Adrenal gland (tissue), 5 donors: ENCODE results near the gene GOLGB1.

Experiments
- CTCF ChIP-seq, 6 experiments: fragments of 450-650 bp in 4 of 6; fragments of 200-600 bp in 2 of 6; sonication (generic) in 1 of 6; IDR thresholded peaks; 1 replicate in 5 of 6; 2 replicates in 1 of 6; pipeline versions ENCODE4 v1.5.1 to v1.8.0; 2016 to 2021; ENCODE audit warnings: antibody characterized with exemption in 6 of 6, mild to moderate bottlenecking in 2 of 6, moderate library complexity in 1 of 6
- POLR2A ChIP-seq, 2 donors: fragments of 450-650 bp; IDR thresholded peaks; one replicate each; pipeline ENCODE4 v1.6.1; 2017; ENCODE audit warnings: antibody characterized with exemption in 2 of 2, mild to moderate bottlenecking in 2 of 2, moderate library complexity in 1 of 2
- donor health status: DM: no; HTN: no; CAD: no.

- TF ChIP-seq CTCF (IDR thresholded peaks at IDR 0.05) (no peak), POLR2A (IDR thresholded peaks at IDR 0.05) (no peak)
Observed at GRCh38 chr3:121696186-121696585, 53.4 kb downstream of the GOLGB1 start.
